Mucosa of descending colon (tissue), 3 donors: ENCODE results near the gene WNT9A. TPM values are rescaled to one million over a fixed set of nuclear protein-coding genes. Genes with fewer than 3 reads are reported as not detected.

Source experiments
- ATAC-seq: fragments of 200-7000 bp; cut with Tn5 transposase; one replicate; pipeline ENCODE4 v1.9.1; 2020; ENCODE audit warnings: mild to moderate bottlenecking, moderate library complexity
- DNase-seq, 3 donors: peaks; one replicate each; pipeline ENCODE4 v3.0.0-alpha.2; 2020
- H3K36me3 ChIP-seq: fragments of 200-600 bp; one replicate; pipeline ENCODE4 v1.8.0; 2021; ENCODE audit warnings: low read depth, mild to moderate bottlenecking
- H3K4me1 ChIP-seq: fragments of 200-600 bp; one replicate; pipeline ENCODE4 v1.8.0; 2021; ENCODE audit warnings: low read depth, mild to moderate bottlenecking
- H3K4me3 ChIP-seq: fragments of 200-600 bp; one replicate; pipeline ENCODE4 v1.8.0; 2021; ENCODE audit warnings: mild to moderate bottlenecking
- H3K9me3 ChIP-seq: fragments of 200-600 bp; one replicate; pipeline ENCODE4 v1.8.0; 2021; ENCODE audit warnings: mild to moderate bottlenecking
- intact Hi-C, 2 donors: fragments of 100-400 bp; cut with DNase I in 1 of 2; cut with micrococcal nuclease in 1 of 2; formaldehyde crosslinking; loops; one replicate each; pipeline versions ENCODE4 v1.11.0 to v1.11.1; 2022; cut with DNase I, micrococcal nuclease
- total RNA-seq, 3 donors: library from RNA; stranded (reverse); fragmentation: NEBNext Ultra II Directional in 2 of 3; extraction: Animal tissue kit (Norgen Biotek cat#: 25700) in 2 of 3; gene quantifications; one replicate each; pipeline versions ENCODE4 v1.2.1 to v1.2.4, GENCODE V29; 2021 to 2023
- TF ChIP-seq, protein P1 (sequence below): fragments of 200-600 bp; IDR thresholded peaks from one replicate; pipeline ENCODE4 v1.8.0; 2022; ENCODE audit warnings: antibody characterized with exemption, mild to moderate bottlenecking
- donor health status: DM: no; HTN: no; CAD: no; lungs with moderate emphysema.
- donor health status: DM: no; HTN: no; CAD: no.
- donor health status: DM: no; HTN: yes; CAD: no.

WNT9A gene
- total RNA-seq, 3 donors from 2014 or later, result 1.7 to 12.7 (median 2.4) TPM

DNA sequence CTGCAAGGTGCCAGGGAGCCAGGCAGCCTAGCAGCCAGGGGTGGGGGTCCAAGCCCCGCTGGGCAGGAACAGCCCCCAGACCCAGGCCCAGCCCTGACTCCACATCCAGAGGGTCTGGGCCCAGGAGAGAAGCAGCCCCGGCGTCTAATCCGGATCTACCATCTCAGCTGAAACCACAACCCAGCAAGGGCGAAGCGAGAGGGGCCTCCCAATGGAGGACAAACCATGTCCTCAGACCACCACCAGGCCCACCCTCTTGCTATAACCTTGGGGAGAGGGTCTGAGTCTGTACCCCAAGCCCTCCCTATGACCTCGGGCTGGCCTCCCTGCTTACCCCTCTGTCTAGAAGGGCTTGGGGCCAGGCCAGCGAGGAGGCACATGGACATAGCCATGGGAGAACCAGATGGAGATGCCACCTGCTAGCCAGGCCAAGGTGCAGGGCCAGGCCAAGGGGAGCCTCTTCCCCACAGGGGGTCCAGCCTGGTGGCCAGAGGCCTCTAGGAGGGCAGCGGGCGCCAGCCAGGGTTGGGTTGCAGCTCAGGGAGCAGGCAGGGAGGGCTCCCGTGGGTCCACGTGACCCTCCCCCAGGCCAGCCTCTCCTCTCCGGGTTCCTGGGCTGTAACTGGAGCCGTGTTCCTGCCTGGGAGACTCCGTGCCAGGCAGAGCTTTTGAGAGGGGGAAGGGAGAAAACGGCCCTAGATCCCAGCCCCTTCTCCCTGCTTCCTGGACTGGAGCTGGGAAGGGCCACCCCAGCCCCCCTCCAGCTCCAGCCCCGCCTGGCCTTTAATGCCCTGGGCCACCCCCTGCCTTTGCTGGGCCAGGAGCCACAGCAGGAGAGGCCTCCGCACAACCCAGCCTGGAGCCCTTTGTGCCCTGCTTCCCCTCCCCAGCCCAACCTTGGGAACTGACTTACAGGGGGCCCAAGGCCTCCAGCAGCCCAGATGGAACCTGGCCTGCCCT, 2.5 kb downstream of the WNT9A start:
- no peak for ATAC-seq
- peaks cover 25% of the 10 kb centered on the region for H3K4me1 ChIP-seq
- TF ChIP-seq, protein P1, sequence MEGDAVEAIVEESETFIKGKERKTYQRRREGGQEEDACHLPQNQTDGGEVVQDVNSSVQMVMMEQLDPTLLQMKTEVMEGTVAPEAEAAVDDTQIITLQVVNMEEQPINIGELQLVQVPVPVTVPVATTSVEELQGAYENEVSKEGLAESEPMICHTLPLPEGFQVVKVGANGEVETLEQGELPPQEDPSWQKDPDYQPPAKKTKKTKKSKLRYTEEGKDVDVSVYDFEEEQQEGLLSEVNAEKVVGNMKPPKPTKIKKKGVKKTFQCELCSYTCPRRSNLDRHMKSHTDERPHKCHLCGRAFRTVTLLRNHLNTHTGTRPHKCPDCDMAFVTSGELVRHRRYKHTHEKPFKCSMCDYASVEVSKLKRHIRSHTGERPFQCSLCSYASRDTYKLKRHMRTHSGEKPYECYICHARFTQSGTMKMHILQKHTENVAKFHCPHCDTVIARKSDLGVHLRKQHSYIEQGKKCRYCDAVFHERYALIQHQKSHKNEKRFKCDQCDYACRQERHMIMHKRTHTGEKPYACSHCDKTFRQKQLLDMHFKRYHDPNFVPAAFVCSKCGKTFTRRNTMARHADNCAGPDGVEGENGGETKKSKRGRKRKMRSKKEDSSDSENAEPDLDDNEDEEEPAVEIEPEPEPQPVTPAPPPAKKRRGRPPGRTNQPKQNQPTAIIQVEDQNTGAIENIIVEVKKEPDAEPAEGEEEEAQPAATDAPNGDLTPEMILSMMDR, result no peak
- no peaks in the 10 kb centered on the region for H3K9me3 ChIP-seq
- intact Hi-C loops, result loop anchor here (5.0 to 10.0 kb wide), 2 partner anchors 183 to 190 kb away; no protein-coding TSS in a partner anchor
- no peaks in the 10 kb centered on the region for H3K36me3 ChIP-seq
- H3K4me3 ChIP-seq, result no peak overlapping the region
- DNase-seq, result peak in 2 of 3 donors; percentile 30 to 50

DNA sequence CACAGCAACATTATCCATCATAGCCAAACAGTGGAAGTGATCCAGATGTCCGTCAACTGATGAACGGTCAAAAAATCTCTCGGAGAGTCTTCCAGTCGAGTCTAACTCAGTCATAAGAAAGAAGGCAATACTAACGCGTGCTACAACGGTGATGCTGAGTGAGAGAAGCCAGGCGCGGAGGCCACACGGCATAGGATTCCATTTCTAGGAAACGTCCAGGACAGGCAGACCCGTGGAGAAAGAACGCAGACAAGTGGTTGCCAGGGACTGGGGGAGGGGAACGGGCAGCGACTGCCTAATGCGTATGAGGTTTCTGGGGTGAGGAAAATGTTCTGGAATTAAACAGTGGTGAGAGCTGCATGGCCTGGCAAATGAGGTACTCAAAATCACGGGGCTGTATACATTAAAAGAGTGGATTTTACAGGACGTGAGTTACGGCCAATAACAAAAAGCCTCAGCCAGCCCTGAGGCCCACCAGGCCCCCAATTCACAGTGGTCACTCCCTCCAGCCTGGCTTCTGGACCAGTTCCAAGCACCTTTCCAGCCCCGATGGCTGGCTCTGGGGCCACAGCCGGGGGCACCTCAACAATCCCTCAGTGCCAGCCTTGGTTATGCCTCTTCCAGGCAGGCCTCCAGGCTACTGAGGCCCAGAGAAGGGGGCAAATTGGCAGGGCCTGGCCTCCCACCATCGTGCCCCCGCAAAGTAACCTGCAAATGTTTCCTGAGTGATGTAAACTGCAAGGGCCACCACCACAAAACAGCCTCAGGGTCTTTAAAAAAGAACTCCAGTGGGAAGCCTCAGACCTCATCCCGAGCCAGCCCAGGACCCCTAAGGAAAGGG, 3.4 kb downstream of the WNT9A start:
- DNase-seq, result peak in 2 of 3 donors; percentile 31 to 41
- TF ChIP-seq, protein P1, result no peak
- H3K4me3 ChIP-seq, result no peak overlapping the region
- intact Hi-C loops, result loop anchor here in 1 of 2 donors (10.0 kb wide), 1 partner anchor 190 kb away; no protein-coding TSS in a partner anchor
- ATAC-seq, result no peak
- H3K4me1 ChIP-seq, result peaks cover 25% of the 10 kb centered on the region
- no peaks in the 10 kb centered on the region for H3K9me3 ChIP-seq
- H3K36me3 ChIP-seq, result no peaks in the 10 kb centered on the region

DNA sequence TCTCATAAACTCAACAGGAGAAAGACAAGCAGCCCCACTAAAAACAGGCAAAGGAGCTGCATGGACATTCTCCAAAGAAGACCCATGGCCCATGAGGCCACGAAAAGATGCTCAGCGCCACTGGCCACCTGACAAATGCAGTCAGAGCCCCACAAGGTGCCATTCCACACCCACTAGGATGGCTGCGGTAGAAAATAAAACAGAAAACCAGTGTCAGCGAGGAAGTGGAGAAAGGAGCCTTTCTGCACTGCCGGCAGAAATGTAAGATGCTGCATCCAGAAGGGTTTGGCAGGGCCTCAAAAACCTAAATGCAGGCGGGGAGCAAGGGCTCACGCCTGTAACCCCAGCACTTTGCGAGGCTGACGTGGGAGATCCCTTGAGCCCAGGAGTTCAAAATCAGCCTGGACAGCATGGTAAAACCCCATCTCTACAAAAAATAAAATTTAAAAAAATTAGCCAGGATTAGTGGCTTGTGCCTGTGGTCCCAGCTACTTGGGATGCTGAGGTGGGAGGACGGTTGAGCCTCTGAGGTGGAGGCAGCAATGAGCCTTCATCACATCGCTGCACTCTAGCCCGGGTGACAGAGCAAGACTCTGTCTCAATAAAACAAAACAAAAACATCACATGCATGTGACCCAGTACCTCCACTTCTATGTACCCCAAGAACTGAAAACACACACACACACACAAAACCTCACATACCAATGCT, 4.2 kb downstream of the WNT9A start:
- ATAC-seq, result no peak
- Histone ChIP-seq H3K9me3 (no peaks in the 10 kb centered on the region), H3K4me3 (no peak overlapping the region), H3K36me3 (no peaks in the 10 kb centered on the region), H3K4me1 (peaks cover 25% of the 10 kb centered on the region)
- intact Hi-C loops, result loop anchor here in 1 of 2 donors (10.0 kb wide), 1 partner anchor 189 kb away; no protein-coding TSS in a partner anchor
- TF ChIP-seq, protein P1, result no peak
- DNase-seq, result no peak

DNA sequence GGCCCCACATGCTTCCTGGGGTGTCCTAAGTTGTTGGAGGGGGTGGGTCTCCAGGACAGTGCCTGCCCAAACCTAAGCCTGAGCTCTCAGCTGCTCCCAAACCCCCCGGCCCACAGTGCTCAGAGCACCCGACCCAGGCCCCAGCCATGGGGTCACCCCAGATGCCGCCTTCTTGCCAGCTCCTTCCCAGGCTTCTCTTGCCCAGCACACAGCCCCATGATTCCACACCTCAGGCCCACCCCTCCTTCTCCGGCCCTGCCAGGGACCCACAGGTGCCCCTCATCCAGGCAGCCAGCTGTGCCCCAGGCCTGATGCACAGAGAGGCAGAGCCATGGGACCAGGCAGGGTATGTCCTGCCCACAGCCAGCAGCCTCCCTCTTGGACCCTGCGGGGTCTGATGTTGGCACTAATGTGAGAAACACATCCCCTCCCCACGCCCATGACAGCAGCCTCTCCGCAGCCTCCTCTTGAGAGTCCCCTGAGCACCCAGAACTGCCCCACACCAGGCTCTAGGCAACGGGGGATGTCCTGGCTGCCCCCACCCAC, 4.9 kb downstream of the WNT9A start:
- H3K4me3 ChIP-seq, result no peak overlapping the region
- H3K4me1 ChIP-seq, result peaks cover 22% of the 10 kb centered on the region
- no peak for ATAC-seq

More for the DNA sequence above, 4.9 kb downstream of the WNT9A start:
- H3K9me3 ChIP-seq, result no peaks in the 10 kb centered on the region
- DNase-seq, result peak in 1 of 3 donors; percentile 31
- H3K36me3 ChIP-seq, result no peaks in the 10 kb centered on the region
- intact Hi-C loops, result loop anchor here in 1 of 2 donors (10.0 kb wide), 1 partner anchor 188 kb away; no protein-coding TSS in a partner anchor
- TF ChIP-seq, protein P1, result no peak
